Hematopoietic multipotent progenitor cell treated with erythropoietin and hydrocortisone succinate and interleukin-3 and kit ligand, for 6 days (in vitro differentiated cells): ENCODE measurements around the gene GRIK2.

Experiments used
- DNase-seq: peaks from one replicate; pipeline ENCODE4 v3.0.0-alpha.2; 2015

Gene GRIK2

GRCh38 chr6:101921829-101922450, 528.4 kb downstream of the GRIK2 start:
- DNase-seq, result no peak

- DNase-seq, result no peak
Observed at GRCh38 chr6:101926149-101926925, 532.8 kb downstream of the GRIK2 start.

GRCh38 chr6:101931766-101932165, 538.3 kb downstream of the GRIK2 start:
- no peak for DNase-seq

- DNase-seq, result no peak
Observed at GRCh38 chr6:101932704-101933103, 539.2 kb downstream of the GRIK2 start.

GRCh38 chr6:101935732-101936131, 542.2 kb downstream of the GRIK2 start:
- DNase-seq, result no peak

GRCh38 chr6:101936516-101936915, 543.0 kb downstream of the GRIK2 start:
- DNase-seq, result no peak

- DNase-seq, result no peak
Observed at GRCh38 chr6:101937108-101937507, 543.6 kb downstream of the GRIK2 start.

- no peak for DNase-seq
Observed at GRCh38 chr6:101940391-101940790, 546.9 kb downstream of the GRIK2 start.

- no peak for DNase-seq
Observed at GRCh38 chr6:101956961-101957360, 563.5 kb downstream of the GRIK2 start.

- DNase-seq, result no peak
Observed at GRCh38 chr6:101961357-101961756, 567.8 kb downstream of the GRIK2 start.

- DNase-seq, result no peak
Observed at GRCh38 chr6:101980924-101981323, 587.4 kb downstream of the GRIK2 start.

- DNase-seq, result no peak
Observed at GRCh38 chr6:101986476-101986875, 593.0 kb downstream of the GRIK2 start.

GRCh38 chr6:101992286-101992685, 598.8 kb downstream of the GRIK2 start:
- DNase-seq, result no peak

GRCh38 chr6:101994521-101994920, 601.0 kb downstream of the GRIK2 start:
- DNase-seq, result no peak

GRCh38 chr6:102015431-102015830, 621.9 kb downstream of the GRIK2 start:
- no peak for DNase-seq

- no peak for DNase-seq
Observed at GRCh38 chr6:102022281-102022680, 628.8 kb downstream of the GRIK2 start.

- DNase-seq, result no peak
Observed at GRCh38 chr6:102022803-102023202, 629.3 kb downstream of the GRIK2 start.

- no peak for DNase-seq
Observed at GRCh38 chr6:102023977-102024657, 630.6 kb downstream of the GRIK2 start.

GRCh38 chr6:102026649-102027048, 633.1 kb downstream of the GRIK2 start:
- DNase-seq, result no peak

- DNase-seq, result no peak
Observed at GRCh38 chr6:102028176-102028575, 634.7 kb downstream of the GRIK2 start.

GRCh38 chr6:102038964-102039363, 645.5 kb downstream of the GRIK2 start:
- DNase-seq, result no peak

- DNase-seq, result no peak
Observed at GRCh38 chr6:102039441-102039840, 645.9 kb downstream of the GRIK2 start.

GRCh38 chr6:102051001-102051400, 657.5 kb downstream of the GRIK2 start:
- DNase-seq, result no peak

GRCh38 chr6:102051720-102052119, 658.2 kb downstream of the GRIK2 start:
- no peak for DNase-seq
